GM23248 (cell line): Measurements from ENCODE around the gene CEMIP2. TPM values are rescaled to one million over a fixed set of nuclear protein-coding genes. Genes with fewer than 3 reads are reported as not detected.

Experiments
- DNase-seq: peaks from one replicate; pipeline ENCODE4 v3.0.0-alpha.2; 2015
- H2AFZ ChIP-seq: fragments of 200-600 bp; sonication (generic); 2 replicates; pipeline ENCODE4 v1.6.1; 2016; ENCODE audit warnings: antibody characterized with exemption
- H3F3A ChIP-seq: fragments of 200-600 bp; sonication (generic); 2 replicates; pipeline ENCODE4 v1.6.1; 2016; ENCODE audit warnings: mild to moderate bottlenecking, antibody characterized with exemption, mixed run types; ENCODE audit not compliant: insufficient read depth
- H3K27ac ChIP-seq: fragments of 200-600 bp; sonication (generic); 2 replicates; pipeline ENCODE4 v1.5.1; 2016; ENCODE audit warnings: mild to moderate bottlenecking
- H3K27me3 ChIP-seq: fragments of 200-600 bp; sonication (generic); replicated peaks from 2 replicates; pipeline ENCODE4 v1.6.1; 2016; ENCODE audit warnings: mild to moderate bottlenecking; ENCODE audit not compliant: insufficient read depth
- H3K36me3 ChIP-seq: fragments of 200-600 bp; sonication (generic); 2 replicates; pipeline ENCODE4 v1.6.1; 2016; ENCODE audit warnings: low read depth, mild to moderate bottlenecking
- H3K4me1 ChIP-seq: fragments of 200-600 bp; sonication (generic); 2 replicates; pipeline ENCODE4 v1.6.1; 2016; ENCODE audit warnings: mild to moderate bottlenecking; ENCODE audit not compliant: insufficient read depth
- H3K4me2 ChIP-seq: fragments of 200-600 bp; sonication (generic); one replicate; pipeline ENCODE4 v1.6.1; 2016; ENCODE audit warnings: mild to moderate bottlenecking; ENCODE audit not compliant: unreplicated experiment
- H3K4me3 ChIP-seq: fragments of 200-600 bp; sonication (generic); 2 replicates; pipeline ENCODE4 v1.5.1; 2016; ENCODE audit warnings: mild to moderate bottlenecking
- H3K79me2 ChIP-seq: fragments of 200-600 bp; sonication (generic); 2 replicates; pipeline ENCODE4 v1.6.1; 2016; ENCODE audit warnings: mild to moderate bottlenecking; ENCODE audit not compliant: insufficient read depth
- H3K9ac ChIP-seq: fragments of 200-600 bp; sonication (generic); 2 replicates; pipeline ENCODE4 v1.6.1; 2016; ENCODE audit warnings: mild to moderate bottlenecking
- H3K9me2 ChIP-seq: fragments of 200-600 bp; sonication (generic); 2 replicates; pipeline ENCODE4 v1.6.1; 2016; ENCODE audit warnings: mixed run types, mild to moderate bottlenecking, moderate library complexity; ENCODE audit not compliant: insufficient read depth
- H3K9me3 ChIP-seq: fragments of 200-600 bp; sonication (generic); one replicate; pipeline ENCODE4 v1.6.1; 2017; ENCODE audit warnings: low read depth
- H4K20me1 ChIP-seq: fragments of 200-600 bp; sonication (generic); 2 replicates; pipeline ENCODE4 v1.6.0; 2016; ENCODE audit not compliant: insufficient read depth
- EZH2 ChIP-seq: fragments of 200-600 bp; sonication (generic); IDR thresholded peaks from 2 replicates; pipeline ENCODE4 v1.6.1; 2018; ENCODE audit warnings: antibody characterized with exemption, mild to moderate bottlenecking; ENCODE audit not compliant: insufficient read depth, poor library complexity, severe bottlenecking
- EZH2phosphoT487 ChIP-seq: fragments of 200-600 bp; sonication (generic); IDR thresholded peaks from 2 replicates; pipeline ENCODE4 v1.6.1; 2018; ENCODE audit warnings: antibody characterized with exemption, moderate library complexity, mild to moderate bottlenecking, low read depth; ENCODE audit not compliant: insufficient read depth
- WGBS, 2 experiments: methylation state at CpG; one replicate each; pipeline ENCODE4 v1.1.6; 2015 to 2017; ENCODE audit warnings: low lambda C conversion rate in 2 of 2, low coverage in 1 of 2; ENCODE audit errors: missing lambda C conversion rate in 2 of 2; 5-methylcytosine and 5-hydroxymethylcytosine counted together
- in situ Hi-C: fragments of 300-500 bp; cut with MboI; formaldehyde crosslinking; loops from 2 replicates; pipeline ENCODE4 v1.15.0; 2020
- polyA plus RNA-seq: library from polyadenylated mRNA; unstranded; fragments of >200 nt; fragmentation: Nextera tagmentation; extraction: Ambion mirVana; gene quantifications from 2 replicates; pipeline ENCODE4 v1.2.1, GENCODE V29; 2016
- total RNA-seq: library from RNA; depleted of rRNA; stranded (reverse); fragments of >200 nt; shearing (Covaris generic); gene quantifications from 2 replicates; pipeline ENCODE4 v1.2.3, GENCODE V29; 2014

CEMIP2 gene
- total and polyA plus RNA-seq, 2 experiments from 2014 or later = 12.7 to 40.4 TPM

DNA sequence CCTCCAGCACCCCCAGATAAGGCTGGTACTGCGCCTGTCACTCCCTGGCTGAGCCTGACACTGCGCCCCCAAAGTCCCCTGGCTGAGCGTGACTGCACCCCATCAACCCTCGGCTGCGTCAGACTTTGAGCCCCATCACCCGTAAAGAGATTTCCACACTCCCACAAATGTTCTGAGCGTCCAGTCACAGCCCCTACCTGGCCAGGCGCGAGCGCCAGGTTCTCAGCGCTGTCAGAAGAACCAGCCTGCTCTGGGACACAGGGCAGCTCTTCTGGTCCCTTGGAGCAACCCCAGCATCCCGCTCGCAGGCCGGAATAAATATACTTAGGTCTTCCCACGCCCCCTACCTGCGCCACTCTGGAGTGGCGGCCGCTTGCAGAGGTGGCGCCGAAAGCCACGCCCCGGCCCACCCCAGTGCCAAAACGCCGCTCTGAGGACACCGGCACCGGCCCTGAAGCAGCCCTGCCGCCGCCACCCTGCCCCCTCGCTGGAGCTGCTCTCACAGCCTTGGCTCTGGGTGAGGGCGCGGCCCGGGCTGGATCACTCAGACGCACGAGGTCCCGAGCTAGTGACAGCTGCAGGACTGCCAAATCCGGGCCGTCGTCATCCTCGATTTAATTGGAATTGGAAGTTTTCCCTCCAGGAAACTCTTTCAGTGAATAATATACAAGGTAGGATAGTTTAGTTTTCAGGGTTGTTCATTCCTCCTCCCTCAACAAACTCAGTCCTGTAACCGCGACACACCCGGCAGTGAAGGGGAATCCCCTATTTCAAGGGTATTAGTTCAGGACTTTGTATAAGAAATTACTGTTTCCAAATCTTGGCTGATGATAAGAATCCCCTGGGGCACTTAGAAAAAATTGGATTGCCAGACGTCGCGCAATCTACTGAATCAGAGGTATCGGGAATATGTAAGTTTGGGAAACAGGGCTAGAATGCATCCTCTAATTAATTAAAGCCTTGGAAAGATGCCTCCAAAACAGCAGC lies 1.2 kb upstream of the CEMIP2 start:
- 2 to 3% methylated on average over 43 to 45 of the region's 46 CpGs for WGBS, 2 experiments

DNA sequence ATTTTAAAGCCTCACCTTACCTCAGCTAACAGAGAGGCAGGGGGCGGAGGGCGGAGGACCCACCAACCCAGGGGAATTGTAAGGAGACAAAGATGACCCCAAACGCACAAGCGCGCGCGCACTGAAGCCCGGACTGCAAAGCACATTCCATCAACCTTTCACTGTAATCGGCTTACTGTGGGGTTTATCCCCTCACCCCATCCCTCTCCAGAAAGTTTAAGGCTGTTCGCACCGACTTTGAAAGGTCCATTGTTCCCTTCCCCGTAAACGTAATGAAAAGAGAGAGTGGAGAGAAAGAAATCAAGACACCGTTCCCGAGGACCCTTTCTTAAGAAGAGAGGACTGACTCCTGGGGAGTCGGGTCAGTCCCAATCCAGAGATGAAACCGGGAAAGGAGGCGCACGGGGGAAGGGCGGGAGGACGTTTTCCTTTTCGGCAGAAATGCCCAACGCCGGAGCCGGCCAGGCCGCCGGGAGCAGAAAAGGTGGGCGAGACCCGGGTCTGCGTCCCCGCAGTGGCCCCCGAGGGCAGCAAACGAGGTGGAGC lies 464 bp downstream of the CEMIP2 start:
- Histone ChIP-seq H3K4me2 (peak overlapping the region; percentile 87), H2AFZ (peak overlapping the region; percentile 77)

More for the DNA sequence above, 1.2 kb upstream of the CEMIP2 start:
- H3K27ac ChIP-seq = no peak overlapping the region
- no peaks in the 10 kb centered on the region for H3K9me3 ChIP-seq
- peak overlapping the region; percentile 72 for H2AFZ ChIP-seq
- H3F3A ChIP-seq = peaks cover 18% of the 10 kb centered on the region
- H3K4me3 ChIP-seq = peak overlapping the region; percentile 100
- peaks cover 36% of the 10 kb centered on the region for H3K79me2 ChIP-seq
- DNase-seq = peak; percentile 86
- H3K27me3 ChIP-seq = no peaks in the 10 kb centered on the region
- no peaks in the 10 kb centered on the region for H3K9me2 ChIP-seq
- no peaks in the 10 kb centered on the region for H3K36me3 ChIP-seq
- H3K4me2 ChIP-seq = peak overlapping the region; percentile 98
- H3K9ac ChIP-seq = peak overlapping the region; percentile 49
- TF ChIP-seq EZH2 (no peak), EZH2phosphoT487 (no peak)
- in situ Hi-C loops = loop anchor here (10.0 kb wide), 1 partner anchor 165 kb away; no protein-coding TSS in a partner anchor
- H3K4me1 ChIP-seq = peaks cover 35% of the 10 kb centered on the region
- H4K20me1 ChIP-seq = no peaks in the 10 kb centered on the region

DNA sequence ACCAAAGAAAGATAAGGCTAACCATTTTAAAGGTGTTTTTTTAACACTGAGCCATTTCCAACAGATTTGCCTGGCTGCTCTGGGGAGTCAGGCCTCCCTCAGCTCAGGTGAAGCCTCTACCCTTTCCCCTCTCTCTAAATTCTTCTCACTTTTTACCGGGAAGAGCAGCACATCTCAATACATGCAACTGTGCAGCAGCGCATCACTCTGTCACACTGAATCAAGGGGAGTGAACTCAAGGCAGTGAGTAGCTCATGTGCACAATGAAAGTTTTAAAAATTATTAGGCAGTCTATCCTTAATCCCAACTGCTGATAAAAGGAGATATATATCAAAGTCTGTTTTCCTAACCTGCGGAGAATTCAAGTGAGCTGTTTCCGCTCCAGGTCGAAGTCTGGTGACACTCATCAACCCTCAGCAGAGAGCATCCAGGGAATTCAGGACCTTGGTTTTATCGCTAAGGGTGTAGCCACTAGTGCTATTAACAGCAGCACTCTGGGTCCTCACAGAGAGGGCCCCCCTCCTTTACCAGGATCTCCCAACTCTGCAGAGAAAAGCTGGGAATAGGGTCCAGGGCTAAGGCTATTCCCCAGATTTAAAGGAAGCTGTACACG lies 1.0 kb downstream of the CEMIP2 start:
- H3F3A ChIP-seq = peaks cover 39% of the 10 kb centered on the region
- H4K20me1 ChIP-seq = no peaks in the 10 kb centered on the region
- H2AFZ ChIP-seq = peak overlapping the region; percentile 77
- peak; percentile 29 for DNase-seq
- TF ChIP-seq EZH2 = no peak
- H3K9me2 ChIP-seq = no peaks in the 10 kb centered on the region
- H3K27ac ChIP-seq = 0 out of 2 replicates have a peak overlapping the region, but pooled peaks have one; percentile 73
- peak overlapping the region; percentile 82 for H3K9ac ChIP-seq
- H3K4me1 ChIP-seq = peaks cover 55% of the 10 kb centered on the region
- peak overlapping the region; percentile 87 for H3K4me2 ChIP-seq
- no peaks in the 10 kb centered on the region for H3K36me3 ChIP-seq
- H3K79me2 ChIP-seq = peaks cover 46% of the 10 kb centered on the region
- no peaks in the 10 kb centered on the region for H3K27me3 ChIP-seq
- in situ Hi-C loops = no loop called here
- H3K4me3 ChIP-seq = peak overlapping the region; percentile 100
- H3K9me3 ChIP-seq = no peaks in the 10 kb centered on the region
- 82 to 83% methylated on average over 7 of the region's 7 CpGs for WGBS, 2 experiments

More for the DNA sequence above, 464 bp downstream of the CEMIP2 start:
- Histone ChIP-seq H3K4me3 (peak overlapping the region; percentile 100), H3K36me3 (no peaks in the 10 kb centered on the region), H3K27me3 (no peaks in the 10 kb centered on the region), H3K79me2 (peaks cover 46% of the 10 kb centered on the region), H3K9me2 (no peaks in the 10 kb centered on the region), H3K9me3 (no peaks in the 10 kb centered on the region), H3F3A (peaks cover 33% of the 10 kb centered on the region), H3K4me1 (peaks cover 50% of the 10 kb centered on the region), H3K9ac (peak overlapping the region; percentile 82), H4K20me1 (no peaks in the 10 kb centered on the region), H3K27ac (peak overlapping the region; percentile 73)
- no peak for TF ChIP-seq EZH2
- TF ChIP-seq EZH2phosphoT487 = no peak
- WGBS, 2 experiments = 3% methylated on average over 30 to 33 of the region's 33 CpGs
- in situ Hi-C loops = no loop called here
- DNase-seq = peak; percentile 61

DNA sequence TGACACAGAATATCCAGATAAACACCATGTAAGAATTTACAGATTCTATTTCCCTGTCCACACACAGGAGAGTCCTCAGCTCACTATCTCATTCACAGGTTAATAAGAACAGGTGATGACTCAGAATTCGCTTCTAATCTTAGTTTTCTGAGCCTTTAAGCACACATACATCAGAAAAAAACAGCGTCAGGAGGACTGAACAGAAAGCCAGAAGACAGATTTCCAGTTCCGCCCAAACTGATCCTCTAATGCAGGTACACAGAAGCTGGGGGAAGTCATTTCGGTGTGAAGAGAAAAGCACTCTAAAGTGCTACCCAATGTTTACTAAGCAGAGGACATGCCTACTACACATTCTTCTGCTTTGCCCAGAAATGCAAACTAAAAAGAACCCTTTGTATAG lies 1.6 kb downstream of the CEMIP2 start:
- peaks cover 52% of the 10 kb centered on the region for H3K79me2 ChIP-seq
- 96% methylated on average over 4 of the region's 4 CpGs for WGBS, 2 experiments
- peaks cover 43% of the 10 kb centered on the region for H3F3A ChIP-seq
- H3K9me2 ChIP-seq = no peaks in the 10 kb centered on the region
- TF ChIP-seq EZH2 (no peak), EZH2phosphoT487 (no peak)
- H4K20me1 ChIP-seq = no peaks in the 10 kb centered on the region
- DNase-seq = no peak
- H3K4me3 ChIP-seq = peak overlapping the region; percentile 100
- in situ Hi-C loops = no loop called here
- no peaks in the 10 kb centered on the region for H3K27me3 ChIP-seq
- no peak overlapping the region for H3K27ac ChIP-seq
- no peak overlapping the region for H2AFZ ChIP-seq
- H3K36me3 ChIP-seq = no peaks in the 10 kb centered on the region
- no peaks in the 10 kb centered on the region for H3K9me3 ChIP-seq
- peaks cover 58% of the 10 kb centered on the region for H3K4me1 ChIP-seq
- peak overlapping the region; percentile 82; the same call in 1 of the 2 replicates for H3K9ac ChIP-seq
- peak overlapping the region; percentile 87 for H3K4me2 ChIP-seq
